D721Med (cell line): ENCODE results near the gene ATP8B4.

ENCODE experiments used
- DNase-seq: peaks from one replicate; pipeline ENCODE4 v3.0.0; 2011; ENCODE audit warnings: low spot score; ENCODE audit not compliant: insufficient read length
- FAIRE-seq: peaks from 2 replicates; lab custom pipeline; 2011; peaks lifted over from hg19 to GRCh38; lab: Jason Lieb, UNC
- TF ChIP-seq, protein P1 (sequence below): IDR thresholded peaks from 2 replicates; pipeline ENCODE4 v1.5.1; 2012; ENCODE audit warnings: mild to moderate bottlenecking, control low read depth; ENCODE audit not compliant: insufficient read depth; ENCODE audit errors: missing control alignments

ATP8B4 gene

DNA sequence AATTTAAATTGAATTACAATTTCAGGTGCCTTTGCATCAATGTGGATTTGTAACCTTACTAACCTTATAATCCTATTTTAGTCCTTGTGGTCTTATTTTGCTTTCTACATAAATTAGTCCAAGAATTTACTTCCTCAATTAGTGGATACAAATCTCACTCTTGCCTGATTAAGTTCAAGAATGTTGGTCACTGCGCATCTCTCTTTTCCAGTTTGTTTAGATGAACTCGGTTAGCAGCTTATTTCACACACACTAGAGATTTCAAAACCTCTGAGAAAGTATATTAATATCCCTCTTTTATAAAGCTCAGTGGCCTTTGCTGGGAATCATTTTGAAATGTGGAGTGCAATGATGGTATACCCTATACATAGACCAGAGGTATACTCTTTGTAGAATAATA lies 254.8 kb downstream of the ATP8B4 start:
- DNase-seq (no peak), FAIRE-seq (no peak)
- TF ChIP-seq, protein P1, sequence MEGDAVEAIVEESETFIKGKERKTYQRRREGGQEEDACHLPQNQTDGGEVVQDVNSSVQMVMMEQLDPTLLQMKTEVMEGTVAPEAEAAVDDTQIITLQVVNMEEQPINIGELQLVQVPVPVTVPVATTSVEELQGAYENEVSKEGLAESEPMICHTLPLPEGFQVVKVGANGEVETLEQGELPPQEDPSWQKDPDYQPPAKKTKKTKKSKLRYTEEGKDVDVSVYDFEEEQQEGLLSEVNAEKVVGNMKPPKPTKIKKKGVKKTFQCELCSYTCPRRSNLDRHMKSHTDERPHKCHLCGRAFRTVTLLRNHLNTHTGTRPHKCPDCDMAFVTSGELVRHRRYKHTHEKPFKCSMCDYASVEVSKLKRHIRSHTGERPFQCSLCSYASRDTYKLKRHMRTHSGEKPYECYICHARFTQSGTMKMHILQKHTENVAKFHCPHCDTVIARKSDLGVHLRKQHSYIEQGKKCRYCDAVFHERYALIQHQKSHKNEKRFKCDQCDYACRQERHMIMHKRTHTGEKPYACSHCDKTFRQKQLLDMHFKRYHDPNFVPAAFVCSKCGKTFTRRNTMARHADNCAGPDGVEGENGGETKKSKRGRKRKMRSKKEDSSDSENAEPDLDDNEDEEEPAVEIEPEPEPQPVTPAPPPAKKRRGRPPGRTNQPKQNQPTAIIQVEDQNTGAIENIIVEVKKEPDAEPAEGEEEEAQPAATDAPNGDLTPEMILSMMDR: no peak

DNA sequence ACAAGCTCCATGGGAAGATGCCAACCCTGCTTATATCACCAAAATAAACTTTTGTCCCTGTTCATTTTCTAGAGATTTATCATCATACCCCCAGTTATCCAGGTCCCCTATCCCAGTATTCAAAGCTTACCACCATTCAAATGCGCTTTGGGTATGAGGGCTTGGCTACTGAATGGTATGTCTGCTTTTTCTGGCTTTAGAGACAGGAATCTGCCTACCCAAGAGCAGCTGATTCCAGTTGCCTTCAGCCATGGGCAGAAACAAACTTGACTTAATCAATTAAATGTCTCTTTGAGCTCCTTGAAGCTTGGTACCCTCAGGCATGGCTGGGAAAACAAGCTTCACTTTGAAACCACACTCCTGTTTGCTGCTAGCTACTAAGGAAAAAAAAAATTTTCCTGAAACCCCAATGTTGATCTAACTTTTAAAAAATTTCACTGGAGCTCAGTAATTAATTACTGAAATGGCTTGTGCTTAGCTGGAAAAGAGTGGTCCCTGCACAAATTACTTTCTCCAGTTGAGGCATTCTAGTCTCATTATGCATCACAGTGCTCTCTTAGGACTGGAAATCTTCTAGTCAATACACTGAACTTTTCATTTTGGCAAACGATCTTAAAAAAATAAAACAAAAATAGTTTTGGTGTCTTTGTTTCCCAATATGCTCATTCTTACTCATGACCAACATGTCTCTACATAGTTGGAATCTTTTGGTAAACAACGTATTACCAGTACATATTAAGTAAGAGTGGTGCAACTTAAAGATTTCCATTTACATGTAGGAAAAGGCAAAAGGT lies 255.4 kb downstream of the ATP8B4 start:
- FAIRE-seq: no peak
- DNase-seq: no peak
- TF ChIP-seq, protein P1: no peak

DNA sequence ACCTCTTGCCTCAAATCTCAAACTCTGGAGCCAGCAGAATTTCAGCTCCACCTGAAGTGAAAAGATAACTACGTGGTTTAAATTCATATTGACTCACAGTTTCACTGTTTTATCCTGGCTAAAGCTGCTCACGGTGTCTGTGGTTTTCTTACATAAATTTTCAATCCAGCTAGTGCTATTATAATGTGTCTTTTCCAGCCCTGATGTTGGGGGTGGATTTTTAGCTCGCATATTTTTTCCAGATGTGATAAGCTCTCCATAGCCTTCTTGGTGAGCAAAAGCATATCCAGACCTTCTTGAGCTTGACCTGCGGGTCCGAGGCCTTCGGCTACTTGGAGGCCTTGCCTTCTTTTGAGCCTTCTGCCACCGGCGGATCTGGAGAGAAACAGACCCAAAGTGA lies 258.9 kb downstream of the ATP8B4 start:
- FAIRE-seq (no peak), DNase-seq (no peak)
- TF ChIP-seq, protein P1: no peak

DNA sequence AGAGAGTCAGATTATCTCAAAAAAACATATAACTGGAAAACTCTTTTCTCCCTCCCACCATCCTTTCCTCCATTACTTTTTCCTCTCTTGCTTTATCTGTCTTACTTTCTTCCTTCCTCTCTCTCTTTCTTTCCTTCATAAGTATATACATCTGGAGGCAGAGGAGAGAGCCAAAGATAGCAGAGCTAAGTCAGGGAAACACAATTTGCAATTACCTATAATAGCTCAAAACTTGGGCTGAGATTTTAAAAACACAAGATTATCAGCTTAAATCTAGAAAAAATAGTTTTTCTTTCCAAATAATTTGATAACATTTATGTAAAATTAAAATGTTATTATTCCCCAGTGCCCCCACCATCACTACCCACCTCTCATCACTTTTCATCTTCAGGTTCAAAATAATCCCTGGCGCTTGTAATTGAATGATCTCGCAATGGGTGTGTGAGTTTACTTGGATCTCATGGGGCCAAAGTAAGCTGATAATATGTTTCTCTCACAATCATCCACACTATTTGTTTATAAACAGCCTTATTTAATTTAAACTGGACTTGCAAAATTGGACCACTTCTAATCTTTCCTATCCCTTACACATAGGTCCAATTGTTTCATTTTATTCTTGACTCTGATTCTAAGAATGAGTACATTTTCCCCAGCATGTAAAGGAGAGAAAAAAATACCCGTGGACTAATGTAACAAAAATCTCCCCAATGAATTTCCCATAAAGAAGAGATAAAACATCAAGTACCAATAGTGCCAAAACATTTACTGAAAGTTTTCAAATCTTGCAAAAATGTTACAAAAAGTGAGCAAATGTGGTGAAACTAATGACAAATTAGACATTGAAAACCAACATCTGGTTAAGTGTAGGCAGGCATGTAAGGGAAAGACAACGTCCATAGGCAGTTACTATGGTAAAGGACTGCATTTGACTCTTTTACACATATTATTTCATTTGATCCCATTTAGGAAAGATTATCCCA lies 261.2 kb downstream of the ATP8B4 start:
- TF ChIP-seq, protein P1: no peak
- FAIRE-seq: no peak
- no peak for DNase-seq

DNA sequence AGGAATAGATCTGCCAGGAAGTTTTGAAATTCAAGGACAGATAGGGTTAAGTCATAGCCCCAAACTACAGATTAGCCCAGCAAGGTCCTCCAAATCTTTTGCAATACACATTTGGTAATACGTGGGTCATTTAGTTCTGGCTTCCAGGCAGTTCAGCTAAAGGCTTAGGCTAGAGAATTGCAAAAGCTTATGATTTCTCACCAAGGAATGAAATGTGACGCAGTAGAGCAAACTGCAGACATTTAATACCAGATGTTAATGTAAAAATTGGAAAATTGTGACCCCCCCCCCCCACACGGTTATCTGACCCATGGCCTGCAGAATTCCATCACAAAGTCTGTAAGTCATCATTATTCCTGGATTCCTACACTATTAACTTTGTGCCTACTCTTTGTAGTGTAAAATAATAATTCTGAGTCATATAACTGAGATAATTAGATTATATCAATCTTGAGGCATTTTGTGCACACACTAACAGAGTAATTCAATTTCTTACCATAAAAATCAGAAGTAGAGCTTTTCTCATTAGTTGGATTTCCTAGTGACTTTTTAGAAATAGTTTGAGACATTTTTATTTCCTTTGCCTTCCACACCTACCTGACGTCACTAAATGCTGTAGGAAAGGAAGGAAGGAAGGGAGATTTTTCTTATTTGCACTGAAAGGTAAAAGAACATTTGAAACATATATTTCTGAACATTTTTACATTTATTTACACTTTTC lies 263.0 kb downstream of the ATP8B4 start:
- no peak for FAIRE-seq
- TF ChIP-seq, protein P1: no peak
- DNase-seq: no peak

DNA sequence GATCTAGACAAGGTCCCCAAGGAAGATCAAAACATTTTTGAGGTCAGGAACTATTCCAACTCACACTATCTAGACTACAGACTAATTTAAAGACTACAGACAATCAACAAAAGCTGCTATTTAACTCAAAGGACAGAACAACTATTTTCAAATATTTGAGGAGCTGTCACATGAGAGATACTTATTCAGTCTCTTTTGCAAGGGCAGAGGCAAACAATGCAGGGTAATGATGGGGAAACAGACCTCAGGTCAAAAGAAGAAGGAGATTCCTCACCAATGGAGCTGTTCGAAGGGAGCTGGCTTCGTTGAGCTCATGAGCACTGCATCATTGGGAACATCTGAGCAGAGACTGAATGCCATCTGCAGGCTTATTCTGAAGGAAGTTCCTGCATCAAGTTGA lies 266.3 kb downstream of the ATP8B4 start:
- DNase-seq (no peak), FAIRE-seq (no peak)
- TF ChIP-seq, protein P1: no peak
